A673 (cell line): ENCODE data around the gene AFF1. TPM values are rescaled to one million over a fixed set of nuclear protein-coding genes. Genes with fewer than 3 reads are reported as not detected.

Source experiments
- BruUV-seq: library from RNA; stranded (reverse); fragments of 400-500 nt; replicated peaks from 2 replicates; lab custom pipeline; 2021; lab: Mats Ljungman, UMichigan
- CTCF ChIA-PET: fragments of 300-600 bp; sonication (Branson Sonifier 250); formaldehyde crosslinking; loops from one replicate; lab custom pipeline; 2022; ENCODE audit warnings: antibody characterized with exemption; lab: Charles Lee
- POLR2A ChIA-PET: fragments of 300-600 bp; sonication (Branson Sonifier 250); formaldehyde crosslinking; loops from one replicate; lab custom pipeline; 2022; ENCODE audit warnings: antibody characterized with exemption; ENCODE audit not compliant: low non-redundant PET; lab: Charles Lee
- DNase-seq: peaks from one replicate; pipeline ENCODE4 v3.0.0-alpha.2; 2015; ENCODE audit warnings: low spot score
- H3K27ac ChIP-seq: fragments of 200-600 bp; sonication (generic); 2 replicates; pipeline ENCODE4 v1.5.1; 2016; ENCODE audit warnings: mixed run types, low read depth, mild to moderate bottlenecking, mixed read lengths, antibody characterized with exemption, low read length; ENCODE audit not compliant: poor library complexity, severe bottlenecking
- H3K27me3 ChIP-seq: fragments of 200-600 bp; sonication (generic); replicated peaks from 2 replicates; pipeline ENCODE4 v1.6.1; 2017; ENCODE audit warnings: mixed run types, low read depth, mild to moderate bottlenecking, mixed read lengths, antibody characterized with exemption, low read length; ENCODE audit not compliant: insufficient read depth, poor library complexity
- H3K36me3 ChIP-seq: fragments of 200-600 bp; sonication (generic); 2 replicates; pipeline ENCODE4 v1.6.1; 2016; ENCODE audit warnings: mixed run types, mild to moderate bottlenecking, mixed read lengths, antibody characterized with exemption, low read length; ENCODE audit not compliant: insufficient read depth, poor library complexity, severe bottlenecking
- H3K4me1 ChIP-seq: fragments of 200-600 bp; sonication (generic); 2 replicates; pipeline ENCODE4 v1.6.1; 2017; ENCODE audit warnings: mixed run types, mild to moderate bottlenecking, mixed read lengths, antibody characterized with exemption, low read length; ENCODE audit not compliant: insufficient read depth, poor library complexity, severe bottlenecking
- H3K4me3 ChIP-seq: fragments of 200-600 bp; sonication (generic); 2 replicates; pipeline ENCODE4 v1.5.1; 2016; ENCODE audit warnings: low read depth, mixed run types, mild to moderate bottlenecking, mixed read lengths, low read length; ENCODE audit not compliant: poor library complexity, severe bottlenecking
- H3K9me3 ChIP-seq: fragments of 200-600 bp; sonication (generic); 2 replicates; pipeline ENCODE4 v1.6.1; 2016; ENCODE audit warnings: mixed run types, low read depth, mild to moderate bottlenecking, mixed read lengths, antibody characterized with exemption, low read length; ENCODE audit not compliant: poor library complexity, severe bottlenecking
- EZH2 ChIP-seq: fragments of 200-600 bp; sonication (generic); IDR thresholded peaks from 2 replicates; pipeline ENCODE4 v1.6.1; 2017; ENCODE audit warnings: borderline replicate concordance, low read depth, mild to moderate bottlenecking, mixed read lengths, antibody characterized with exemption, low read length; ENCODE audit not compliant: poor library complexity, severe bottlenecking
- intact Hi-C: fragments of 100-400 bp; cut with micrococcal nuclease; formaldehyde crosslinking; loops from one replicate; pipeline ENCODE4 v1.10.0; 2022; ENCODE audit not compliant: unreplicated experiment
- total RNA-seq: library from RNA; stranded (reverse); gene quantifications from 2 replicates; pipeline ENCODE4 v1.2.3, GENCODE V29; 2021
- TF ChIP-seq, protein P1 (sequence below): fragments of 300-800, 200-600 bp; sonication (generic); conservative IDR thresholded peaks from 2 replicates; pipeline ENCODE4 v1.5.1; 2017; ENCODE audit warnings: low read depth, mild to moderate bottlenecking, antibody characterized with exemption, low read length, moderate library complexity, mixed read lengths

Gene AFF1
- total RNA-seq, 1 experiment from 2014 or later, result 60.1 TPM

DNA sequence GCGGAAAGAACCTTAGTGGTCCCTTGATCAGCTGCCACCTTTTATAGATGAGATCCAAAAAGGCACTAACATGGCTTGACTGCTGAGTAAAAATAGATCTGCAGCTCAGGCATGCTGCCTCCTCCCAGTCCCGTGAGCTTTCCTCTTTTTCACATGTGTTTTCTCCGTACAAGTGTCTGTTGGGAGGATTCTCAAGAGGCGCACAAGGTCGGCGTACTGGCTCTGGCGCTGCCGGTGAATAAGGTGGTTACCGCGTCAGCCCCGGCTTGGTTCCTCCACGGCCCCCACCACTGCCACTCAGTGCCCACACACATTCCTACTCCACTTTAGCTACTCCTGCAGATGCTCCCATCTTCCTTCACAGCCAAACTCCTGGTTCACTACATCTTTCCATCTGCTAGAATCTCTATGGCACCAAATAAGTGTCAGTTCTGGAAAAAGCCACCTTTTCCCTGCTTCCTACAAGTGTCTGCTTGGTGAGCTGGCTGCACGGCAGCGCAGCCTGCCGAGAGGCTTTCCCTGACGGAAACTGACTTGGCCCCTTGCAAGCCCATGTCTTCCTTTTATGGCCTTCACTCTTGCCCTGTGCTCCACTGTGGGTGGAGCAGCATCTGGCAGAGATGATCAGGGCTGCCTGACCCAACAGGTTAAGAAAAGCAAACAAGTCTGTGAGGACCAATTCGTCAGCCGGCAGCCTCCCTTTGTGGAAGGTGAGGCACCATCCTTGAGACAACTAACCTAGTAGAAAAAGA, 185.8 kb downstream of the AFF1 start:
- Histone ChIP-seq H3K27me3 (no peaks in the 10 kb centered on the region), H3K27ac (no peak overlapping the region), H3K4me3 (no peak overlapping the region), H3K36me3 (peaks cover 19% of the 10 kb centered on the region), H3K9me3 (no peaks in the 10 kb centered on the region), H3K4me1 (peaks cover 13% of the 10 kb centered on the region)
- no peak for DNase-seq
- TF ChIP-seq, protein P1, sequence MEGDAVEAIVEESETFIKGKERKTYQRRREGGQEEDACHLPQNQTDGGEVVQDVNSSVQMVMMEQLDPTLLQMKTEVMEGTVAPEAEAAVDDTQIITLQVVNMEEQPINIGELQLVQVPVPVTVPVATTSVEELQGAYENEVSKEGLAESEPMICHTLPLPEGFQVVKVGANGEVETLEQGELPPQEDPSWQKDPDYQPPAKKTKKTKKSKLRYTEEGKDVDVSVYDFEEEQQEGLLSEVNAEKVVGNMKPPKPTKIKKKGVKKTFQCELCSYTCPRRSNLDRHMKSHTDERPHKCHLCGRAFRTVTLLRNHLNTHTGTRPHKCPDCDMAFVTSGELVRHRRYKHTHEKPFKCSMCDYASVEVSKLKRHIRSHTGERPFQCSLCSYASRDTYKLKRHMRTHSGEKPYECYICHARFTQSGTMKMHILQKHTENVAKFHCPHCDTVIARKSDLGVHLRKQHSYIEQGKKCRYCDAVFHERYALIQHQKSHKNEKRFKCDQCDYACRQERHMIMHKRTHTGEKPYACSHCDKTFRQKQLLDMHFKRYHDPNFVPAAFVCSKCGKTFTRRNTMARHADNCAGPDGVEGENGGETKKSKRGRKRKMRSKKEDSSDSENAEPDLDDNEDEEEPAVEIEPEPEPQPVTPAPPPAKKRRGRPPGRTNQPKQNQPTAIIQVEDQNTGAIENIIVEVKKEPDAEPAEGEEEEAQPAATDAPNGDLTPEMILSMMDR, result no peak
- no peak for TF ChIP-seq EZH2
- BruUV-seq, result no TSS peak
- CTCF ChIA-PET, result no interaction called here
- POLR2A ChIA-PET, result no interaction called here
- intact Hi-C loops, result no loop called here

- peaks cover 13% of the 10 kb centered on the region for H3K4me1 ChIP-seq
- H3K9me3 ChIP-seq, result no peaks in the 10 kb centered on the region
- no peak overlapping the region for H3K4me3 ChIP-seq
- TF ChIP-seq, protein P1, result no peak
- no peak for TF ChIP-seq EZH2
- no peaks in the 10 kb centered on the region for H3K27me3 ChIP-seq
- no peak for DNase-seq
- H3K36me3 ChIP-seq, result peaks cover 20% of the 10 kb centered on the region
- BruUV-seq, result no TSS peak
- ChIA-PET POLR2A (no interaction called here), CTCF (no interaction called here)
- intact Hi-C loops, result no loop called here
- H3K27ac ChIP-seq, result peak overlapping the region; percentile 41
These were observed 186.7 kb downstream of the AFF1 start for GRCh38 chr4:87121341-87122065.

DNA sequence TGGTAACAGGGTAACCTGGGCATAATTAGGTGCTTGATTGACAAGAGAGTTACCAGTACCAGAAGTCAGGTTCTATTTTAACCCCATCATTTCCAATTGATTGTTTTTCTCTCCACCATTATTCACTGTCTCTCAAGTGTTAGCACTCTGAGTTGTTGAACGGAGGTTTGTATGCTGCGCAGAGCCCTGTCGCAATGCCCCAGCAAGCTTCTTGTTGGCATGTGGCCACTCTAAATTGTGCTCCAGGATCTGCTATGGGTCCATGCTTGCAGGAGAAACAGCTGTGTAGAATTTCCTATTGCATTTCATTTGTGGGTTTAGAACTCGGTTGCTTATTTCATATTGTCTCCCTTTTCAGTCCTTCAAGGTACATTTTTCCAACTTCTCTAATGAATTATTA, 187.4 kb downstream of the AFF1 start:
- CTCF ChIA-PET, result no interaction called here
- H3K36me3 ChIP-seq, result peaks cover 18% of the 10 kb centered on the region
- H3K9me3 ChIP-seq, result no peaks in the 10 kb centered on the region
- BruUV-seq, result no TSS peak
- no peaks in the 10 kb centered on the region for H3K27me3 ChIP-seq
- H3K27ac ChIP-seq, result peak overlapping the region; percentile 41
- intact Hi-C loops, result no loop called here
- POLR2A ChIA-PET, result no interaction called here
- no peak for TF ChIP-seq EZH2
- TF ChIP-seq, protein P1, result no peak
- peaks cover 13% of the 10 kb centered on the region for H3K4me1 ChIP-seq
- H3K4me3 ChIP-seq, result no peak overlapping the region
- DNase-seq, result peak; percentile 56
